WTC11 (cell line): ENCODE measurements around the gene IL6R. TPM values are rescaled to one million over a fixed set of nuclear protein-coding genes. Genes with fewer than 3 reads are reported as not detected.

Source experiments
- ATAC-seq: fragments of 200-7000 bp; cut with Tn5 transposase; 2 replicates; pipeline ENCODE4 v1.10.0; 2021; ENCODE audit warnings: mild to moderate bottlenecking, moderate library complexity
- CTCF ChIA-PET: fragments of 300-600 bp; sonication (Branson Sonifier 250); formaldehyde crosslinking; loops from one replicate; lab custom pipeline; 2021; ENCODE audit warnings: antibody characterized with exemption; lab: Charles Lee
- POLR2A ChIA-PET: fragments of 350-600 bp; sonication (Branson Sonifier 250); formaldehyde crosslinking; loops from one replicate; lab custom pipeline; 2021; ENCODE audit warnings: antibody characterized with exemption; lab: Charles Lee
- DNase-seq: peaks from one replicate; pipeline ENCODE4 v3.0.0; 2021; ENCODE audit warnings: low spot score
- H3K27ac Mint-ChIP-seq: 2 replicates; pipeline ENCODE4 v1.8.0; 2021; ENCODE audit warnings: mixed read lengths
- H3K27me3 Mint-ChIP-seq: 2 replicates; pipeline ENCODE4 v1.8.0; 2021; ENCODE audit warnings: low read depth, mild to moderate bottlenecking, moderate library complexity, mixed read lengths
- H3K36me3 Mint-ChIP-seq: 2 replicates; pipeline ENCODE4 v1.8.0; 2021; ENCODE audit warnings: mixed read lengths
- H3K4me1 Mint-ChIP-seq: 2 replicates; pipeline ENCODE4 v1.8.0; 2022; ENCODE audit warnings: mixed read lengths
- H3K4me3 Mint-ChIP-seq: 2 replicates; pipeline ENCODE4 v1.8.0; 2021; ENCODE audit warnings: mild to moderate bottlenecking, moderate library complexity, mixed read lengths
- H3K9me3 Mint-ChIP-seq: 2 replicates; pipeline ENCODE4 v1.8.0; 2021; ENCODE audit warnings: mixed read lengths
- ARID4B ChIP-seq: sonication (generic); formaldehyde crosslinking; IDR thresholded peaks from 2 replicates; pipeline ENCODE4 v1.8.0; 2023; ENCODE audit warnings: missing genetic modification reagents, mild to moderate bottlenecking, borderline replicate concordance
- ATF1 ChIP-seq: sonication (generic); formaldehyde crosslinking; IDR thresholded peaks from 2 replicates; pipeline ENCODE4 v1.8.1; 2023; ENCODE audit warnings: mild to moderate bottlenecking, moderate library complexity, missing genetic modification reagents
- ATF2 ChIP-seq: sonication (generic); formaldehyde crosslinking; IDR thresholded peaks from 2 replicates; pipeline ENCODE4 v1.8.1; 2022; ENCODE audit warnings: low read depth, missing genetic modification reagents, borderline replicate concordance
- FOXK1 ChIP-seq: sonication (generic); formaldehyde crosslinking; IDR thresholded peaks from 2 replicates; pipeline ENCODE4 v1.8.0; 2022; ENCODE audit warnings: mild to moderate bottlenecking, moderate library complexity, missing genetic modification reagents
- GTF2I ChIP-seq: fragments of 250-450 bp; sonication (Bioruptor Pico); conservative IDR thresholded peaks from 2 replicates; pipeline ENCODE4 v1.4.0; 2021; ENCODE audit warnings: mild to moderate bottlenecking
- JAZF1 ChIP-seq: fragments of 250-450 bp; sonication (Bioruptor Pico); IDR thresholded peaks from 2 replicates; pipeline ENCODE4 v1.9.0; 2021; ENCODE audit warnings: moderate library complexity, mild to moderate bottlenecking, inconsistent platforms
- MXD4 ChIP-seq: fragments of 250-450 bp; sonication (Bioruptor Pico); IDR thresholded peaks from 2 replicates; pipeline ENCODE4 v1.8.0; 2021; ENCODE audit warnings: mild to moderate bottlenecking, moderate library complexity, borderline replicate concordance
- NFYB ChIP-seq: sonication (generic); formaldehyde crosslinking; conservative IDR thresholded peaks from 2 replicates; pipeline ENCODE4 v1.8.0; 2022; ENCODE audit warnings: low read depth, missing genetic modification reagents
- OVOL2 ChIP-seq: fragments of 250-450 bp; sonication (Bioruptor Pico); IDR thresholded peaks from 2 replicates; pipeline ENCODE4 v1.9.0; 2021; ENCODE audit warnings: mild to moderate bottlenecking, borderline replicate concordance
- SMAD4 ChIP-seq: sonication (generic); formaldehyde crosslinking; IDR thresholded peaks from 2 replicates; pipeline ENCODE4 v1.8.0; 2022; ENCODE audit warnings: mild to moderate bottlenecking, missing genetic modification reagents
- TCF7 ChIP-seq: sonication (generic); formaldehyde crosslinking; IDR thresholded peaks from 2 replicates; pipeline ENCODE4 v1.8.0; 2022; ENCODE audit warnings: mild to moderate bottlenecking, low read depth, missing genetic modification reagents, moderate library complexity
- ZNF219 ChIP-seq: sonication (generic); formaldehyde crosslinking; IDR thresholded peaks from 2 replicates; pipeline ENCODE4 v1.8.0; 2023; ENCODE audit warnings: missing genetic modification reagents, mild to moderate bottlenecking, borderline replicate concordance
- ZNF423 ChIP-seq: fragments of 250-450 bp; sonication (Bioruptor Pico); IDR thresholded peaks from 2 replicates; pipeline ENCODE4 v2.1.2; 2022; ENCODE audit warnings: mild to moderate bottlenecking, moderate library complexity
- ZSCAN18 ChIP-seq: fragments of 250-450 bp; sonication (Bioruptor Pico); IDR thresholded peaks from 2 replicates; pipeline ENCODE4 v2.1.2; 2022; ENCODE audit warnings: mild to moderate bottlenecking, moderate library complexity
- total RNA-seq: library from RNA; stranded (reverse); gene quantifications from 3 replicates; pipeline ENCODE4 v1.2.3, GENCODE V29; 2021
- TF ChIP-seq, protein P1 (sequence below): fragments of 200-600 bp; IDR thresholded peaks from 2 replicates; pipeline ENCODE4 v1.8.0; 2022; ENCODE audit warnings: antibody characterized with exemption
- TF ChIP-seq, protein P2 (sequence below): fragments of 250-450 bp; sonication (Bioruptor Pico); IDR thresholded peaks from 2 replicates; pipeline ENCODE4 v1.9.0; 2021; ENCODE audit warnings: moderate library complexity, mild to moderate bottlenecking, inconsistent platforms, borderline replicate concordance
- TF ChIP-seq, protein P3 (sequence below): sonication (generic); formaldehyde crosslinking; IDR thresholded peaks from 2 replicates; pipeline ENCODE4 v1.8.1; 2022; ENCODE audit warnings: low read depth, mild to moderate bottlenecking, moderate library complexity, missing genetic modification reagents, borderline replicate concordance
- TF ChIP-seq, protein P4 (sequence below): sonication (generic); formaldehyde crosslinking; IDR thresholded peaks from 2 replicates; pipeline ENCODE4 v1.8.1; 2023; ENCODE audit warnings: mild to moderate bottlenecking, missing genetic modification reagents, borderline replicate concordance
- TF ChIP-seq, protein P5 (sequence below): sonication (generic); formaldehyde crosslinking; IDR thresholded peaks from 2 replicates; pipeline ENCODE4 v1.8.0; 2023; ENCODE audit warnings: missing genetic modification reagents

IL6R gene
- total RNA-seq, 1 experiment from 2014 or later = 7.0 TPM

- 0 out of 2 replicates have a peak, but pooled peaks cover 8% of the 10 kb centered on the region for H3K9me3 Mint-ChIP-seq
- ATAC-seq = no peak
- no peak overlapping the region for H3K4me3 Mint-ChIP-seq
- peaks cover 4% of the 10 kb centered on the region for H3K36me3 Mint-ChIP-seq
- H3K27ac Mint-ChIP-seq = no peak overlapping the region
- CTCF ChIA-PET = no interaction called here
- POLR2A ChIA-PET = no interaction called here
- DNase-seq = no peak
- peaks cover 86% of the 10 kb centered on the region for H3K27me3 Mint-ChIP-seq
- peaks cover 4% of the 10 kb centered on the region for H3K4me1 Mint-ChIP-seq
- TF ChIP-seq OVOL2 (no peak), GTF2I (no peak), ZSCAN18 (CRISPR knock-in tag) (no peak), ATF2 (no peak), FOXK1 (CRISPR knock-in tag) (no peak), ZNF423 (CRISPR knock-in tag) (no peak), NFYB (CRISPR knock-in tag) (no peak), SMAD4 (CRISPR knock-in tag) (no peak), MXD4 (CRISPR knock-in tag) (no peak), ATF1 (CRISPR knock-in tag) (no peak), TCF7 (no peak), ZNF219 (CRISPR knock-in tag) (no peak), JAZF1 (CRISPR knock-in tag) (no peak), ARID4B (CRISPR knock-in tag) (no peak)
- TF ChIP-seq, protein P1, sequence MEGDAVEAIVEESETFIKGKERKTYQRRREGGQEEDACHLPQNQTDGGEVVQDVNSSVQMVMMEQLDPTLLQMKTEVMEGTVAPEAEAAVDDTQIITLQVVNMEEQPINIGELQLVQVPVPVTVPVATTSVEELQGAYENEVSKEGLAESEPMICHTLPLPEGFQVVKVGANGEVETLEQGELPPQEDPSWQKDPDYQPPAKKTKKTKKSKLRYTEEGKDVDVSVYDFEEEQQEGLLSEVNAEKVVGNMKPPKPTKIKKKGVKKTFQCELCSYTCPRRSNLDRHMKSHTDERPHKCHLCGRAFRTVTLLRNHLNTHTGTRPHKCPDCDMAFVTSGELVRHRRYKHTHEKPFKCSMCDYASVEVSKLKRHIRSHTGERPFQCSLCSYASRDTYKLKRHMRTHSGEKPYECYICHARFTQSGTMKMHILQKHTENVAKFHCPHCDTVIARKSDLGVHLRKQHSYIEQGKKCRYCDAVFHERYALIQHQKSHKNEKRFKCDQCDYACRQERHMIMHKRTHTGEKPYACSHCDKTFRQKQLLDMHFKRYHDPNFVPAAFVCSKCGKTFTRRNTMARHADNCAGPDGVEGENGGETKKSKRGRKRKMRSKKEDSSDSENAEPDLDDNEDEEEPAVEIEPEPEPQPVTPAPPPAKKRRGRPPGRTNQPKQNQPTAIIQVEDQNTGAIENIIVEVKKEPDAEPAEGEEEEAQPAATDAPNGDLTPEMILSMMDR = no peak
- TF ChIP-seq, protein P2, sequence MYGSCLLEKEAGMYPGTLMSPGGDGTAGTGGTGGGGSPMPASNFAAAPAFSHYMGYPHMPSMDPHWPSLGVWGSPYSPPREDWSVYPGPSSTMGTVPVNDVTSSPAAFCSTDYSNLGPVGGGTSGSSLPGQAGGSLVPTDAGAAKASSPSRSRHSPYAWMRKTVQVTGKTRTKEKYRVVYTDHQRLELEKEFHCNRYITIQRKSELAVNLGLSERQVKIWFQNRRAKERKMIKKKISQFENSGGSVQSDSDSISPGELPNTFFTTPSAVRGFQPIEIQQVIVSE (CRISPR knock-in tag) = no peak
- TF ChIP-seq, protein P3, sequence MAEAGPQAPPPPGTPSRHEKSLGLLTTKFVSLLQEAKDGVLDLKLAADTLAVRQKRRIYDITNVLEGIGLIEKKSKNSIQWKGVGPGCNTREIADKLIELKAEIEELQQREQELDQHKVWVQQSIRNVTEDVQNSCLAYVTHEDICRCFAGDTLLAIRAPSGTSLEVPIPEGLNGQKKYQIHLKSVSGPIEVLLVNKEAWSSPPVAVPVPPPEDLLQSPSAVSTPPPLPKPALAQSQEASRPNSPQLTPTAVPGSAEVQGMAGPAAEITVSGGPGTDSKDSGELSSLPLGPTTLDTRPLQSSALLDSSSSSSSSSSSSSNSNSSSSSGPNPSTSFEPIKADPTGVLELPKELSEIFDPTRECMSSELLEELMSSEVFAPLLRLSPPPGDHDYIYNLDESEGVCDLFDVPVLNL (CRISPR knock-in tag) = no peak
- TF ChIP-seq, protein P4, sequence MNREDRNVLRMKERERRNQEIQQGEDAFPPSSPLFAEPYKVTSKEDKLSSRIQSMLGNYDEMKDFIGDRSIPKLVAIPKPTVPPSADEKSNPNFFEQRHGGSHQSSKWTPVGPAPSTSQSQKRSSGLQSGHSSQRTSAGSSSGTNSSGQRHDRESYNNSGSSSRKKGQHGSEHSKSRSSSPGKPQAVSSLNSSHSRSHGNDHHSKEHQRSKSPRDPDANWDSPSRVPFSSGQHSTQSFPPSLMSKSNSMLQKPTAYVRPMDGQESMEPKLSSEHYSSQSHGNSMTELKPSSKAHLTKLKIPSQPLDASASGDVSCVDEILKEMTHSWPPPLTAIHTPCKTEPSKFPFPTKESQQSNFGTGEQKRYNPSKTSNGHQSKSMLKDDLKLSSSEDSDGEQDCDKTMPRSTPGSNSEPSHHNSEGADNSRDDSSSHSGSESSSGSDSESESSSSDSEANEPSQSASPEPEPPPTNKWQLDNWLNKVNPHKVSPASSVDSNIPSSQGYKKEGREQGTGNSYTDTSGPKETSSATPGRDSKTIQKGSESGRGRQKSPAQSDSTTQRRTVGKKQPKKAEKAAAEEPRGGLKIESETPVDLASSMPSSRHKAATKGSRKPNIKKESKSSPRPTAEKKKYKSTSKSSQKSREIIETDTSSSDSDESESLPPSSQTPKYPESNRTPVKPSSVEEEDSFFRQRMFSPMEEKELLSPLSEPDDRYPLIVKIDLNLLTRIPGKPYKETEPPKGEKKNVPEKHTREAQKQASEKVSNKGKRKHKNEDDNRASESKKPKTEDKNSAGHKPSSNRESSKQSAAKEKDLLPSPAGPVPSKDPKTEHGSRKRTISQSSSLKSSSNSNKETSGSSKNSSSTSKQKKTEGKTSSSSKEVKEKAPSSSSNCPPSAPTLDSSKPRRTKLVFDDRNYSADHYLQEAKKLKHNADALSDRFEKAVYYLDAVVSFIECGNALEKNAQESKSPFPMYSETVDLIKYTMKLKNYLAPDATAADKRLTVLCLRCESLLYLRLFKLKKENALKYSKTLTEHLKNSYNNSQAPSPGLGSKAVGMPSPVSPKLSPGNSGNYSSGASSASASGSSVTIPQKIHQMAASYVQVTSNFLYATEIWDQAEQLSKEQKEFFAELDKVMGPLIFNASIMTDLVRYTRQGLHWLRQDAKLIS (CRISPR knock-in tag) = no peak
- TF ChIP-seq, protein P5, sequence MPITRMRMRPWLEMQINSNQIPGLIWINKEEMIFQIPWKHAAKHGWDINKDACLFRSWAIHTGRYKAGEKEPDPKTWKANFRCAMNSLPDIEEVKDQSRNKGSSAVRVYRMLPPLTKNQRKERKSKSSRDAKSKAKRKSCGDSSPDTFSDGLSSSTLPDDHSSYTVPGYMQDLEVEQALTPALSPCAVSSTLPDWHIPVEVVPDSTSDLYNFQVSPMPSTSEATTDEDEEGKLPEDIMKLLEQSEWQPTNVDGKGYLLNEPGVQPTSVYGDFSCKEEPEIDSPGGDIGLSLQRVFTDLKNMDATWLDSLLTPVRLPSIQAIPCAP (CRISPR knock-in tag) = no peak
Measured at GRCh38 chr1:154503898-154504297, 98.8 kb downstream of the IL6R start.
